Thyroid gland (tissue), 4 donors: Measurements from ENCODE around the gene TMEM107.

ENCODE experiments used
- CTCF ChIP-seq, 6 experiments: fragments of 200-600 bp in 3 of 6; fragments of 450-650 bp in 3 of 6; sonication (generic) in 3 of 6; IDR thresholded peaks; one replicate each; pipeline ENCODE4 v1.5.1; 2016 to 2019; ENCODE audit warnings: antibody characterized with exemption in 6 of 6, mild to moderate bottlenecking in 2 of 6, inconsistent platforms in 1 of 6, moderate library complexity in 1 of 6
- POLR2A ChIP-seq, 2 donors: fragments of 450-650 bp; IDR thresholded peaks; one replicate each; pipeline ENCODE4 v1.6.1; 2017; ENCODE audit warnings: antibody characterized with exemption in 2 of 2, mild to moderate bottlenecking in 2 of 2, moderate library complexity in 1 of 2

- TF ChIP-seq CTCF (IDR thresholded peaks at IDR 0.05), result no peak
- TF ChIP-seq POLR2A (IDR thresholded peaks at IDR 0.05), result no peak
Observed at GRCh38 chr17:8141741-8142140, 34.4 kb downstream of the TMEM107 start.
